NCI-H2196 (cell line): Measurements from ENCODE around the gene ENTREP3.
"Not testable (repeated sequence)": the region's sequence is repeated elsewhere in the genome, so short reads cannot be mapped to it uniquely, and the experiment has no call there.

Experiments
- DNase-seq: peaks from one replicate; lab custom pipeline; 2025; ENCODE audit not compliant: unreplicated experiment; lab: John Stamatoyannopoulos, UW

Gene ENTREP3

DNA sequence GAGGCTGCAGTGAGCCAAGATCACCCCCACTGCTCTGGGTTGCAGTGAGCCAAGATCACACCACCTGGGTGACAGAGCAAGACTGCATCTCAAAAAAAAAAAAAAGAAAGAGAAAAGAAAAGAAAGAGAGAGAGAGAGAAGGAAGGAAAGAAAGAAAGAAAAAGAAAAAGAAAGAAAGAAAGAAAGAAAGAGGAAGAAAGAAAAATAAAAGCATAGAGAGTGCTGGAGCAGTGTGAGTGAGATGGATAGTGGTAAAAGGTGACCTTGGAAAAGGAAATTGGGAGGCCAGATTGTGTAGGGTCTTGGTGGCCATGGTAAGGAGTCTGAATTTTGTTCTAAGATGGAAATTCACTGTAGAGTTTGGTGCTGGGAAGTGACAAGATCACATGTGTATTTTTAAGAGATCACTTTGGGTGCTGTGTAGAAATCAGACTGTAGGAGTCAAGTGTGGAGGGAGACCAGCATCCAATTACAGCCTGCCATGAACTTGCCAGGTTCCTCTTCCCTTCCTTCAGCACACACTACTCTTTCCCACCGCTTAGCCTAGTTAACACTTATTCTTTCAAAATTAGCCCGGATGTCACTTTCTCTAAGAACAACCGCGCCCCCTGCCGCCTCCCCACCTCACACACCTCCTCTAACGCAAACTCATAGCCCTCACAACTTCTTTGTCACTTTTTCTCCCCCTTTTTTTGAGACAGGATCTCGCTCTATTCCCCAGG, 28.9 kb downstream of the ENTREP3 start:
- peak; percentile 66 for DNase-seq

DNA sequence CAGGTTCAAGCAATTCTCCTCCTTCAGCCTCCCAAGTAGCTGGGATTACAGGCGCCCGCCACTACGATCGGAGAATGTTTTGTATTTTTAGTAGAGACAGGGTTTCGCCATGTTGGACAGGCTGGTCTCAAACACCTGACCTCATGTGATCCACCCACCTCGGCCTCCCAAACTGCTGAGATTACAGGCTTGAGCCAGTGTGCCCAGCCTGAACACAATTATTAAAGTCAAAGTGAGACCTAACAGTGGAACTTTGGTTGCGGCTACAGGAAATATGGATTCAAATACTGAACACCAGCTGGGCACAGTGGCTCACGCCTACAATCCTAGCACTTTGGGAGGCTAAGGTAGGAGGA, 29.9 kb downstream of the ENTREP3 start:
- not testable (repeated sequence) for DNase-seq

DNA sequence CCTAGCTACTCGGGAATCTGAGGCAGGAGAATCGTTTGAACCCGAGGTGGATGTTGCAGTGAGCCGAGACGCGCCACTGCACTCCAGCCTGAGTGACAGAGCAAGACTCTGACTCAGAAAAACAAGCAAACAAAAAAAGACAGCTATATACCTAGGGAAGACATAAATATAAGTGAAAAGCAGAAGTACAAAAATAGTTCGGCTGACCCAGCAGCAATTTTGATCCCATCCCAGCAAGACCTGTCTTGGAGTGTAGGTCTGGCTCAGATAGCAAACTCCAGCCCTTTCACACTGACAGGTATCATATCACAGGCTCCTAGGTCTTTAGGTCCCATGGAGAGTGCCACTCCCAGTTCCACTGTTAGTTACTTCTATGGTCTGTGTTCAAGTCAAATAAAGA, 32.2 kb downstream of the ENTREP3 start:
- DNase-seq, result no peak

DNA sequence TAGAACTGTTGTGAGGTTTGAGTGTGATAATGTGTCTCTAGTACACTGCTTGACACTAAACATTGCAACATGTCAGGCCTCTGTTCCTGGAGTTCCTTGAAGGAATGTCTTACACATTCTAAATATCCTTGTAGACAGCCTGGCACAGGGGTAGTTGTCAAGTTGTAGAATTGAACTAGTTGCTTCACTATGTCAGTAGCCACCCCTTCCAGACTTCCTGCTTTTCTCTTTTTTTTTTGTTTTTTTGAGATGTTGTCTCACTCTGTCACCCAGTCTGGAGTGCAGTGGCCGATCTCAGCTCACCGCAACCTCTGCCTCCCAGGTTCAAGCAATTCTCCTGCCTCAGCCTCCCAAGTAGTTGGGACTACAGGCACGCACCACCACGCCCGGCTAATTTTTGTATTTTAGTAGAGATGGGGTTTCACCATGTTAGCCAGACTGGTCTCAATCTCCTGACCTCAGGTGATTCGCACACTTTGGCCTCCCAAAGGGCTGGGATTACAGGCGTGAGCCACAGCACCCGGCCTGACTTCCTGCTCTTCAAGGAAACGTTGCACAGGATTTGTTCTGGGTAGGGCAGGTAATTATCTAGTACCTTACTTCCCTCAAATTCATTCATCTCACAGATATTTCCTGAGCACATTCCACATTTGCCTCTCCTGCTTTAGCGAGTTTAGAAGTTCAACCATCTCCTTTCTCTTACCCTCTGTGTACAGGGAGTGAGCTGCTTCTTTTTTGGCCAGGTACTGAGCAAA, 34.9 kb downstream of the ENTREP3 start:
- DNase-seq, result not testable (repeated sequence)

DNA sequence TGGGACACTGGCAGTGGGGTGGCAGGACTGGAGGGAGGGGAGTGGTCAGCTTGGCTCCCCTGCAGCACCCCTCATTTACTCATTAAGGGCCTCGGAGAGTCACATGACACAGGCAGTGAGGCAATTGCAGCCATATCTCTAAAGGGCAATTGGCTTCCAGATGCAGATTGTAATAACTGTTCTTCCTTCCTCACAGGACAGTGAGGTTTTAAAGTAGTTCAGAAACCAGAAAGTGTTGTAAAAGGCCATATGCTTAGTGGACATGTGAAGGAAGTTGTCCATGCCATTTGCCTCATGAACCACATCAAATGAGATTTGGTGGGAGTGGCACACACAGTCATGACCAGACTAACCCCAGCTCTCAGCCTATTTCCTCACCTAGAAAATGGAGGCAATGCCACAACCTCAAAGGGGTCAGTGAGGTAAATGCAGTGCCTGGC, 35.7 kb downstream of the ENTREP3 start:
- DNase-seq, result peak; percentile 32

DNA sequence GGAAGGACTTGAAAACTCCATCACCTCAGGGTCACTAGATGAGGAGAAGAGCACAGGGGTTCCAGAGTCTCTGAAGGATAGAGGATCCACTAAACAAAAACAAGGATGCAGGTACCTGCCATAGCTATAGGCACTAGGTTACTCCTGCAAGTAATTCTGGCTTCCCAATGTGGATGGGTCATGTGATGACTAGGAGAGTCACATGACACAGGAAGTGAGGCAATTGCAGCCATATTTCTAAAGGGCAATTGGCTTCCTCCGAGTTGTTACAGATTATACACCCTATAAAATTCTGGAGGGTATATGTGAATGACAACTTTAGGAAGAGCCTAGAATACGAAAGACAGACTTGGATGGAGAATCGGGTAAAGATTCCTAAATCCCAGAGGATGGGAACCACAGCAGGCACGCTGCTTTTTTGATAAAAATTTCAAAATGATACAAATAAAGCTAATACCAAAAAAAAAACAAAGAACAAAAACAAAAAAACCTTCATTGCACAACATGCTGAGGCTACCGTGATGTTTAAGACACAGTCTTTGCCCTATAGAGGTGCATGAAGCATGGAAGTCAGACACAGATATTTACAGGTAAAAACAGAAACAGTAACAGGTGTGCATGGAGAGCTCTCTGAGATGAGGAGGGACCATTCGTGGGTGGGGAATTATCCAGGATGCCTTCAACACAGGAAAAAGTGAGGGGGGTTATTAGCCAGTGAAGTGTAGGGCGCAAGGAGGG, 36.3 kb downstream of the ENTREP3 start:
- DNase-seq, result peak; percentile 82

DNA sequence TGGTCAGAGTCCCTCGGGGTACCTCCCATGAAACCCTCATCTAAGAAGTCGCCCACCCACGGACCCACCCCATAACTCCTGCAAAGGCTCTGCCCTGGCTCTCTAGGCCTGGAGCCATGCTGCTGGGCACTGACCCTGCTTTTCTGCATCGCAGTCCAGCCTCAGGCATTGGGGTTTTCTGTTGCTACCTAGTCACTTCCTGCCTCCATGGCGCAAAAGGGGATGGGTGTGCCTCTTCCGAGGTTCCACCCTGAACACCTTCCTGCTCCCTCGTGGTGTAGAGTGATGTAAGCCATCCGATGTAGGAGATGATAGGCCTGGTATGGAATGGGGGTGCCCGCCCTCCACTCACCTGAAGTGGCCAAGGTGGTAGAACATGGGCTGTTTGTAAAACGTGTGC, 40.6 kb downstream of the ENTREP3 start:
- not testable (repeated sequence) for DNase-seq

DNA sequence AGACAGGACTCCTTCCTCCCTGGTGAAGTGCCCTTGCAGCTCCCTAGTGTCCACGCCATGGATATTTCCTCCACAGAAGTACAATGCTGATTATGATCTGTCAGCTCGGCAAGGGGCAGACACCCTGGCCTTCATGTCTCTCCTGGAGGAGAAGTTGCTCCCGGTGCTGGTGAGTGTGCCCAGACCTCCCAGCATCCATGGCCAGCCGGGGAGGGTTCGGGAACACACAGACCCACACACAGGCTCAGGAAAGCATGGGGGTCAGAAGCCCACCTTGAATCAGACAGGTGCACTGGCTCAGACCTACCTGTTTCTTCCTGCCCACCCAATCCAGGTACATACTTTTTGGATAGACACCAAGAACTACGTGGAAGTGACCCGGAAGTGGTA, 43.2 kb downstream of the ENTREP3 start:
- not testable (repeated sequence) for DNase-seq

DNA sequence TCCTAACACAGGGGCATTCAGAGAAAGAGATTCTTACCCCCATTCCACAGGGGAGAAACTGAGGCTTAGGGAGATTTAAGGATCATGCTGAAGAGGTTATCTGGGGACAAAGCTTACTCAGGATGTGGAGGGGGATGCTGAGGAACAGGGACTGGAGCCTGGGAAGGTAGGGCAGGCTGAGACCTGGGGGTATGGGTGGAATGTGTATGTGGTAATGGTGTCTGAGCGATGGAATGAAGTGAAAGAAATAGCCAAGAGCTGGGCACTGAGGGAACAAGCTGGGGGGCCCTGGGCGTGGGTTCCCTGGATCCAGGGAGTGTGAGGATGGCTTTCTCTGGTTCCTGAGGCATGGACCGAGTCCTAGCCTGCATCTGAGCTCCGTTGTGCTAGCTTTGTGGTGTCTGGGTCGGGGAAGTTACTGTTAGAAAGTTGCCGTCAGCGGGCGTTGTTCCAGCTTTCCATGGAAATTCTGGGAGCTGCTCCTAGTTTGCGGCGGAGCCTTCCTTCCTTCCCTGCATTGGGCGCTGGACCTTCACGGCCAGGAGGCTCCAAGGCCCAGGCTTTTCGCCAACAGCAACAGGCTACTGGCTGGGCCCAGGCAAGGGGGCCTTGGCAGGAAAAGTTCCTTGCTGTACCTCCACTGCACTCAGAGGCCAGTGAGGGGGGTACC, 43.8 kb downstream of the ENTREP3 start:
- not testable (repeated sequence) for DNase-seq

DNA sequence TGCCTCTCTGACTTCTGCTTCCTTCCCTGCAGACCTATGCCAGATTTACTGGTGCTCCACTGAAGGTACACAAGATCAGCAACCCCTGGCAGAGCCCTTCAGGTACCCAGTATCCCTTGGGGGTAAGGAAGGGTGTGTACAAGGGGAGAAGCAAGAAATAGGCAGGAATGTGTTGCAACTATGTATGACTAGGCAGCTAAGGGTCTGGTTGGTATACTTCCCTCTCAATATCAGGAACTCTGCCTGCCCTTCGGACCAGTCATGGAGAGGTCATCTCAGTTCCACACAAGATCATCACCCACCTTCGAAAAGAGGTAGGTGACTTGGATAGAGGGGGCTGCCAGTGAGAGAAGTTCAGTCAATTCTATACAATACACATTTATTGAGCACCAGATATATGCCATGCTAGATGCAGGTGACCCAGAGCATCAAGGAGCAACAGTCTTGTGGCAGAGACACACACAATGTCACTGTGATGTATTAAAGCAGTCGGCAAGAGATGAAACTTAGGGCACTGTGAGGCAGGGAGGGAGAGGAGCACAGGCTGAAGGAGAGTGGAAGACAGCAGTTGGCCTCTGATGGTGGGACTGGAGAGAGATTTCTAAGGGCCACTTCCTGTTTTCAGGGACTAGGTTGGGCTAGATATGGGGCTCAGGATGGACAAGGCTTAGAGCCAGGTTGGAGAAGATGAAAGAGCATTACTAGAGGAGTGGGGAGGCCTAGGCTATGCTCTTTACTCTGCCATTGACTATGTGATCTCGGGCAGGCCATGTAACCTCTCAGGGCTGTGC, 44.8 kb downstream of the ENTREP3 start:
- DNase-seq, result no peak

DNA sequence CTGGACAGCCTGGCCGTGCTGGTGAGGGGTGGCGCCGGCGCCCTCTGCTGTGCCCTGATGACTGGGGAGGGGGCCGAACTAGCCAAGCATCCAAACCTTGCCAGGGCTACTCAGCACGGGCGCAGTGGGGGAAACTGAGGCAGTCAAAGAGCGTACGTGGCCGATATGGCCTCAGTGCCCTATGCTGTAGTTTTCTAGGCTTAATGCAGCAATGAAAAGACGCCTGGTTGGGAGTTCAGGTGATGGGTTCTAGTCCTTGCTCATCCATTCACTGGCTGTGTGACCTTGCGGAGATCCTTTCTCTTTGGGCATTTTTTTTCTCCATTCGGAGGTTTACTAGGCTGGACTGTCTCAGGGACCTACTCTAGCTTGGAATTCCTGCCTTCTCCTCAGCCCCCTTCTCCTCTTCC, 46.0 kb downstream of the ENTREP3 start:
- no peak for DNase-seq

DNA sequence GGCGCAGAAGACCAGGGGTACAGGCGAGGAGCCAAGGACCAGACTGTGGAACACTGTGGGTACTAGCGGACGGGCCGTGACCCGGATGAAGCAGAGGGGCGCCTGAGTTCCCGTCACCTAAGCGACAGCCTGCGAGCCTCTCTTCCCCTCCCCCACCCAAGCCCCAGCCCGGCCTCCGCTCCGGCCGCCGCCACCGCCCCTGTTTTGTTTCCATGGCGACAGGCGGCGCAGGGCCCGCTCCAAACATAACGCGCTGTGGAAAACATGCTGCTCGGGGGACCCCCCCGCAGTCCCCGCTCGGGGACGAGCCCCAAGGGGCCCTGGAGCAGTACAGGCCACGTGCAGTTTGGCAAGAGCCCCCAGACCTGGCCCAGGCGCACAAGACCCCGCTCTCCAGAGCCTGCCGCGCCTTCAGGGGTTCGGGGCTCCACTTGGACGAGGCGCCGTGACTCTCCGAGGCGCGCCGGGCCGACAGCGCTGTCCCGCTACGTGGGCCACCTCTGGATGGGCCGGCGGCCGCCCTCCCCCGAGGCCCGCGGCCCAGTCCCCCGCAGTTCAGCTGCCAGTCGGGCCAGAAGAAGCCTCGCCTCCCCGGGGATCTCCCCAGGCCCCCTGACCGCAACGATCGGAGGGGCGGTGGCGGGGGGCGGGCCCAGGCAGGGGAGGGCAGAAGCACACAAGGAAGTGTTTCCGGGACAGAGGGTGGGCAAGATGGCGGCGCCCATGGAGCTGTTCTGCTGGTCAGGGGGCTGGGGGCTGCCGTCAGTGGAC, 46.6 kb downstream of the ENTREP3 start, which contains the start of gene MTX1:
Gene MTX1 (plus strand): TSS at position 155 of the 771 bp plus-strand sequence. CDS start 110 bp downstream, at position 265.
- peak; percentile 89 for DNase-seq

DNA sequence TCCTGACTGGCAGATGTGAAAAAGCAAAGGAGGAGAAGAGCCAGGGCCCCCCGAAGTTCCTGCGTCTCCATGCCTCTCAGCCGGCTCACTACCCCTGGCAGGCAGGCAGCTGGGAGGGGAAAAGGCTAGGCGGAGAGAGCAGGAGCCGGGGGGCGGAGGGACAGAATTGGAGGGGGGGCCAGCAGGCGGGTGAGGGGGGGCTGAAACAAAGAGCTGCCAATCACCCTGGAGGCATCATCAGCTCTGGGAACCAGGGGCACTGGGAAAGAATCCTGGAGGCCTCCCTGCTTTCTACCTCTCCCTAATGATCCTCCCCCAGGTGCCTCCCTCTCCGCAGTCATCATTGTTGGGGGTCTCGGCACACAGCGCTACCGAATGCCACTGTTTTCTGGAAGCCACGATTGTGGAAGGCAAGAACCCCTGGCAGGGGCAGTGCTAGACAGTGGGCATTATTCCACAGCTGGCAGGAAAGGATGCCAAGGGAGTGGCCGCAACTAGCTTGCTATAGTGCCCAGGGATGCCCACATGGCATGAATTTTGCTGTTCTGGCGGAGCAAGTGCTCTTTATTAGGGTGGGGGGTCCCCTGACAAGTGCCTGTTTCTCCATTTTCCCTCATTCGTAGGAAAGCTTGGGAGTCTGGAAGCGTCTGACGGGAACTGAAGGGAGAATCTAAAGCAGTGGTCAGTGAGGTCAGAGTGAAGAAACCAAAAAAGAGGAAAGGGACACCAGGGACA, 47.3 kb downstream of the ENTREP3 start, which contains the start of gene THBS3:
Gene THBS3 (minus strand): TSS at position 92 of the 735 bp plus-strand sequence. CDS start 21 bp downstream, at position 71.
- DNase-seq, result peak; percentile 27

DNA sequence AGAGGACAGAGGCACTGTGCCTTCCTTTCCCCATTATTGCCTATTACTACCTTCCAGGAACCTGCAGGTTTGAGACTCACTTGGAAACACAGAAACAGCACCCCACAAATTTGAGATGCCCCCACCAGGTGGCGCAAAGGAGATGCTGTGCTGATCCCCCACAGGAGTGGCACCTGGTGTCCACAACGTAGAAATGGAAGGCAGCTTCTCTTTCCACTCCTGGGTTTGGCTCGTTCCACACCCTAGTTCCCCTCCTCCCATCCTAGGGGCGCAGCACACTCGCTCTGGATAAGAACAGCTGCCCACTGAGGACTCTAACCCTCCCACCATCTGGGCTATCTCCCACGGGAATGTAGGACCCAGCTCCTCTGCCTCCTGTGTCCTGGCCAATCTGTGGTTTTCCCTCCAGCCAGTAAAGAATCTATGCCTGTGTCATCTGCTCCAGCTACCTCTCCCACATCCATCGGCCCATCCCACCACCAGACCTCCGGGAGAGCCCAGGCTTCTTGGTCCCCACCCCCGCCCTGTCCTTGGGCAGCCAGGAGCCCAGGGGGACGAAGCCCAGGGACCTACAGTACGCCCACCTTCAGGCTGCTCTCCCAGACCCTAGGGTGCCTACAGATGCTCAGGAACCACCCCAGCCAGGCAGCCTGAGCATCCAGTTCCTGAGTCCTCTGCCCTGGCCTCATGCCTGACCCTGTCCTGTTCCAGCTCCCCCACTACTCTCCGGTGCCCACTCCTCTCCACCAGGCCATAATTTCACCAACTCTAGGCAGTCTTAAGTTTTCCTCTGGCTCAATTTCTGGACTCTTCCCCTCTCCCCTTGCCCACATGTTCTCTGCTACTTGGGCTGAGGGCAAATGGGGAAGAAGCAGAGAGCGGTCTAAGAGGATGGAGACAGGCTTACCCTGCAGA, 48.1 kb downstream of the ENTREP3 start:
- peak; percentile 82 for DNase-seq

DNA sequence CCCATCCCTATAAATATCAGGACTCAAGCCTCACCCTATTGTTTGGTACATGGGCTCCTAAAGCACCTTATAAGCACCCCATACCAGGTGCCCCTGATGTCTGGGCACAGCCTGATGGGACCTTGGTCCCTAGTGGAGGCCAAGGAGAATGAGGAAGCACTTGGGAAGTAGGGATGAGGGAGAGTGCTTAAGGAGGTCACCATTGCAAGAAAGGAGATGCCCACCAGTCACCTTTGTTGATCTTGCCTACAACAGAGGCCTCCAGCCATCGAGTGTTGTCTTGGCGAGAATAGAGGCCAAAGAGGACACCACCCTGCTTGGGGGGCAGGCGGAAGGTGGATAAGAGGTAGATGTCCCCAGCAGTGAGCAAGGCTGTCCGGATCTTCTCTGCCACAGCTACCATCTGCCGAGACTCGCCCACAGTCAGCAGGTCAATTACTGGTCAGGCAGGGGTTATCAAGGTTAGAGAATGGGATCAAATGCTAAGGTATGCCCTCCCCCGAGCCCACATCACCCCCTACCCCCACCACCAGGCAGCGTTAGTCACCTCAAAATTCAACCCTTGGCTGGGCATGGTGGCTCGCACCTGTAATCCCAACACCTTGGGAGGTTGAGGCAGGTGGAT, 49.2 kb downstream of the ENTREP3 start:
- no peak for DNase-seq

DNA sequence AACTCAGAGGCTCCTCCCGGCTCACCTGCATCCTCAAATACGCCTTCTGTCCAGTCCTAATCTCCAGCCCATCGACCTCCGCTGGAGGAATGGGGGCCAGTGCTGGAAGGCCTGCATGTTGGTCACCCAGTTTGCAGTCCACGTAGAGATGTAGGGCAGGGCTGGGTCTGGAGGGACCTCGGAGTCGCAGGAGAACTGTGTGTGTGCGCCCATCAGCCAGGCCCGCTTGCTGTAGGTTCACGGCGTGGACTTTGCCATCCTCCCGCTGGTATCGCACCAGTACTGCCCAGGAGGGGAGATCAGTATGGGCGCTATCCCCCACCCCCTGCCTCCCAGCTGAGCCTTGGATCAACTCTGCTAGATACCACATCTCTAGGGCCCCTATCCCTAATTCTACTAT, 50.2 kb downstream of the ENTREP3 start:
- DNase-seq, result no peak
